Spleen (tissue), 7 donors: Measurements from ENCODE around the gene MEX3C.

ENCODE experiments used
- POLR2A ChIP-seq, 3 donors: fragments of 450-650 bp; IDR thresholded peaks; one replicate each; pipeline ENCODE4 v1.5.1; 2017; ENCODE audit warnings: antibody characterized with exemption in 3 of 3, mild to moderate bottlenecking in 1 of 3
- TF ChIP-seq, protein P1 (sequence below), 11 experiments: fragments of 200-600 bp in 7 of 11; fragments of 450-650 bp in 4 of 11; sonication (generic) in 4 of 11; IDR thresholded peaks in 8 of 11; conservative IDR thresholded peaks in 3 of 11; 1 replicate in 7 of 11; 2 replicates in 4 of 11; pipeline versions ENCODE4 v1.4.0 to v1.8.0; 2016 to 2021; ENCODE audit warnings: antibody characterized with exemption in 11 of 11, inconsistent platforms in 4 of 11, mild to moderate bottlenecking in 1 of 11
- donor health status: DM: no; HTN: no; CAD: no; lungs with moderate emphysema.
- donor health status: DM: no; HTN: no; CAD: no.
- donor health status: DM: no; HTN: no; CAD: no.

- TF ChIP-seq POLR2A (IDR thresholded peaks at IDR 0.05): no peak
- TF ChIP-seq, protein P1, sequence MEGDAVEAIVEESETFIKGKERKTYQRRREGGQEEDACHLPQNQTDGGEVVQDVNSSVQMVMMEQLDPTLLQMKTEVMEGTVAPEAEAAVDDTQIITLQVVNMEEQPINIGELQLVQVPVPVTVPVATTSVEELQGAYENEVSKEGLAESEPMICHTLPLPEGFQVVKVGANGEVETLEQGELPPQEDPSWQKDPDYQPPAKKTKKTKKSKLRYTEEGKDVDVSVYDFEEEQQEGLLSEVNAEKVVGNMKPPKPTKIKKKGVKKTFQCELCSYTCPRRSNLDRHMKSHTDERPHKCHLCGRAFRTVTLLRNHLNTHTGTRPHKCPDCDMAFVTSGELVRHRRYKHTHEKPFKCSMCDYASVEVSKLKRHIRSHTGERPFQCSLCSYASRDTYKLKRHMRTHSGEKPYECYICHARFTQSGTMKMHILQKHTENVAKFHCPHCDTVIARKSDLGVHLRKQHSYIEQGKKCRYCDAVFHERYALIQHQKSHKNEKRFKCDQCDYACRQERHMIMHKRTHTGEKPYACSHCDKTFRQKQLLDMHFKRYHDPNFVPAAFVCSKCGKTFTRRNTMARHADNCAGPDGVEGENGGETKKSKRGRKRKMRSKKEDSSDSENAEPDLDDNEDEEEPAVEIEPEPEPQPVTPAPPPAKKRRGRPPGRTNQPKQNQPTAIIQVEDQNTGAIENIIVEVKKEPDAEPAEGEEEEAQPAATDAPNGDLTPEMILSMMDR (IDR thresholded peaks at IDR 0.05 in 8 of 11, conservative IDR thresholded peaks at IDR 0.05 in 3 of 11): no peak
These were observed 12.4 kb downstream of the MEX3C start for GRCh38 chr18:51185075-51185474.
